H9 (cell line): Measurements from ENCODE around the gene AWAT2. TPM values are rescaled to one million over a fixed set of nuclear protein-coding genes. Genes with fewer than 3 reads are reported as not detected.

Source experiments
- DNase-seq: peaks from one replicate; pipeline ENCODE4 v3.0.0-alpha.2; 2017
- H2AFZ ChIP-seq: one replicate; pipeline ENCODE4 v1.6.1; 2013; ENCODE audit warnings: mild to moderate bottlenecking, low read length, control low read depth, moderate library complexity
- H2AK5ac ChIP-seq: 2 replicates; pipeline ENCODE4 v1.6.1; 2013; ENCODE audit warnings: low read length, control low read depth, mixed read lengths; ENCODE audit not compliant: insufficient read length
- H2BK120ac ChIP-seq: one replicate; pipeline ENCODE4 v1.6.1; 2013; ENCODE audit warnings: low read depth, mild to moderate bottlenecking, low read length, control low read depth, inconsistent platforms; ENCODE audit not compliant: poor library complexity, severe bottlenecking
- H2BK12ac ChIP-seq: 2 replicates; pipeline ENCODE4 v1.6.1; 2013; ENCODE audit warnings: low read length, control low read depth, mixed read lengths, low read depth; ENCODE audit not compliant: insufficient read length
- H2BK15ac ChIP-seq: 2 replicates; pipeline ENCODE4 v1.6.1; 2013; ENCODE audit warnings: low read depth, low read length, control low read depth
- H2BK20ac ChIP-seq: one replicate; pipeline ENCODE4 v1.6.1; 2013; ENCODE audit warnings: low read depth, mild to moderate bottlenecking, low read length, control low read depth, inconsistent platforms; ENCODE audit not compliant: poor library complexity, severe bottlenecking
- H2BK5ac ChIP-seq: 2 replicates; pipeline ENCODE4 v1.6.1; 2013; ENCODE audit warnings: low read length, control low read depth, mixed read lengths; ENCODE audit not compliant: insufficient read length
- H3K14ac ChIP-seq: 2 replicates; pipeline ENCODE4 v1.6.1; 2013; ENCODE audit warnings: low read length, control low read depth; ENCODE audit not compliant: insufficient read depth
- H3K18ac ChIP-seq: 2 replicates; pipeline ENCODE4 v1.6.1; 2013; ENCODE audit warnings: low read depth, mild to moderate bottlenecking, mixed read lengths, low read length, control low read depth; ENCODE audit not compliant: insufficient read length
- H3K23ac ChIP-seq: 2 replicates; pipeline ENCODE4 v1.6.1; 2013; ENCODE audit warnings: low read length, control low read depth, mixed read lengths, low read depth; ENCODE audit not compliant: insufficient read length
- H3K23me2 ChIP-seq: 2 replicates; pipeline ENCODE4 v1.6.1; 2013; ENCODE audit warnings: low read depth, mild to moderate bottlenecking, mixed read lengths, low read length, control low read depth; ENCODE audit not compliant: insufficient read length, poor library complexity, severe bottlenecking
- H3K27ac ChIP-seq: 2 replicates; pipeline ENCODE4 v1.5.1; 2013; ENCODE audit warnings: low read length, control low read depth, mixed read lengths, low read depth; ENCODE audit not compliant: insufficient read length
- H3K27me3 ChIP-seq: 2 replicates; pipeline ENCODE4 v1.6.1; 2013; ENCODE audit warnings: low read length, control low read depth, inconsistent platforms; ENCODE audit not compliant: insufficient read depth
- H3K4ac ChIP-seq: 2 replicates; pipeline ENCODE4 v1.6.1; 2013; ENCODE audit warnings: low read depth, mild to moderate bottlenecking, control low read depth, inconsistent platforms, low read length, moderate library complexity
- H3K4me1 ChIP-seq: 2 replicates; pipeline ENCODE4 v1.6.1; 2013; ENCODE audit warnings: low read length, control low read depth, inconsistent platforms; ENCODE audit not compliant: insufficient read depth
- H3K4me2 ChIP-seq: 2 replicates; pipeline ENCODE4 v1.6.1; 2013; ENCODE audit warnings: low read length, control low read depth, mixed read lengths; ENCODE audit not compliant: insufficient read length, insufficient read depth
- H3K56ac ChIP-seq: 2 replicates; pipeline ENCODE4 v1.6.1; 2013; ENCODE audit warnings: low read depth, mild to moderate bottlenecking, mixed read lengths, low read length, control low read depth; ENCODE audit not compliant: insufficient read length
- H3K79me1 ChIP-seq: 2 replicates; pipeline ENCODE4 v1.6.1; 2013; ENCODE audit warnings: low read depth, mild to moderate bottlenecking, moderate library complexity, low read length, control low read depth, inconsistent platforms; ENCODE audit not compliant: insufficient read depth, poor library complexity, severe bottlenecking
- H3K79me2 ChIP-seq: 2 replicates; pipeline ENCODE4 v1.6.1; 2013; ENCODE audit warnings: low read length, control low read depth, inconsistent platforms; ENCODE audit not compliant: insufficient read depth
- H3K9ac ChIP-seq: 2 replicates; pipeline ENCODE4 v1.6.1; 2013; ENCODE audit warnings: low read length, control low read depth, mixed read lengths; ENCODE audit not compliant: insufficient read length; ENCODE audit errors: extremely low read depth
- H3K9me3 ChIP-seq: one replicate; pipeline ENCODE4 v1.6.1; 2013; ENCODE audit warnings: low read depth, low read length, inconsistent platforms; ENCODE audit not compliant: control insufficient read depth
- H3T11ph ChIP-seq: one replicate; pipeline ENCODE4 v1.6.1; 2013; ENCODE audit warnings: mild to moderate bottlenecking, low read length, control low read depth, inconsistent platforms
- H4K20me1 ChIP-seq: one replicate; pipeline ENCODE4 v1.6.1; 2013; ENCODE audit not compliant: control insufficient read depth, insufficient read length, insufficient read depth
- H4K5ac ChIP-seq: 2 replicates; pipeline ENCODE4 v1.6.1; 2013; ENCODE audit warnings: low read depth, mild to moderate bottlenecking, mixed read lengths, low read length, control low read depth; ENCODE audit not compliant: insufficient read length
- H4K8ac ChIP-seq: replicated peaks from 2 replicates; pipeline ENCODE4 v1.6.1; 2013; ENCODE audit warnings: low read length, control low read depth, mixed read lengths, low read depth; ENCODE audit not compliant: insufficient read length
- H4K91ac ChIP-seq: 2 replicates; pipeline ENCODE4 v1.6.1; 2013; ENCODE audit warnings: low read depth, mild to moderate bottlenecking, moderate library complexity, mixed read lengths, low read length, control low read depth; ENCODE audit not compliant: insufficient read length
- H3K27ac Mint-ChIP-seq, 3 experiments: 2 replicates in 2 of 3; 3 replicates in 1 of 3; pipeline ENCODE4 v1.8.0; 2020 to 2021; ENCODE audit warnings: mixed read lengths in 3 of 3, mild to moderate bottlenecking in 1 of 3, moderate library complexity in 1 of 3
- H3K27me3 Mint-ChIP-seq: 2 replicates; pipeline ENCODE4 v1.8.0; 2021; ENCODE audit warnings: low read depth, mild to moderate bottlenecking, moderate library complexity, mixed read lengths
- H3K36me3 Mint-ChIP-seq, 3 experiments: 2 replicates in 2 of 3; 3 replicates in 1 of 3; pipeline ENCODE4 v1.8.0; 2020 to 2021; ENCODE audit warnings: low read depth in 3 of 3, mixed read lengths in 3 of 3; ENCODE audit not compliant: insufficient read depth in 1 of 3
- H3K4me1 Mint-ChIP-seq, 2 experiments: 2 replicates each; pipeline ENCODE4 v1.8.0; 2020; ENCODE audit warnings: mixed read lengths in 2 of 2
- H3K4me3 Mint-ChIP-seq, 2 experiments: 2 replicates in 1 of 2; 3 replicates in 1 of 2; pipeline ENCODE4 v1.8.0; 2020 to 2021; ENCODE audit warnings: mild to moderate bottlenecking in 2 of 2, mixed read lengths in 2 of 2, moderate library complexity in 1 of 2
- H3K9me3 Mint-ChIP-seq, 2 experiments: 2 replicates in 1 of 2; 3 replicates in 1 of 2; pipeline ENCODE4 v1.8.0; 2020; ENCODE audit warnings: mild to moderate bottlenecking in 2 of 2, mixed read lengths in 2 of 2, moderate library complexity in 1 of 2
- CTCF ChIP-seq: fragments of 200-600 bp; sonication (generic); conservative IDR thresholded peaks from 3 replicates; pipeline ENCODE4 v1.8.0; 2021; ENCODE audit warnings: antibody characterized with exemption, mild to moderate bottlenecking
- WGBS: extraction: QIAGEN DNeasy Blood & Tissue Kit; methylation state at CpG from one replicate; pipeline ENCODE4 v1.1.7; 2013; ENCODE audit warnings: missing lambda C conversion rate, low lambda C conversion rate, mixed read lengths; ENCODE audit not compliant: insufficient read length; ENCODE audit errors: extremely low coverage; 5-methylcytosine and 5-hydroxymethylcytosine counted together
- total RNA-seq: library from RNA; stranded (reverse); gene quantifications from 2 replicates; pipeline ENCODE4 v1.2.1, GENCODE V29; 2021

AWAT2 gene
- total RNA-seq, 1 experiment from 2014 or later, result not detected

GRCh38 chrX:70016513-70016912 is 33.2 kb downstream of the AWAT2 start:
- no peak overlapping the region for H4K8ac ChIP-seq
- no CpG with 5 or more reads among the region's 2 CpGs for WGBS
- Mint-ChIP-seq H3K36me3 (peaks cover 0 to 4% (median 1%) of the 10 kb centered on the region in 3 experiments; a peak in 5 of 7 replicates), H3K27me3 (no peaks in the 10 kb centered on the region; the same call in none of the 2 replicates), H3K4me3 (no peak overlapping the region), H3K9me3 (peaks cover 72 to 86% of the 10 kb centered on the region in 2 experiments), H3K4me1 (peaks cover 0 to 6% of the 10 kb centered on the region in 2 experiments; a peak in 1 of 4 replicates), H3K27ac (no peak overlapping the region)
- no peak overlapping the region for H3T11ph ChIP-seq
- peaks cover 25% of the 10 kb centered on the region for H3K9me3 ChIP-seq
- H4K20me1 ChIP-seq, result no peaks in the 10 kb centered on the region
- no peak overlapping the region for H3K4ac ChIP-seq
- DNase-seq, result no peak
- H2BK15ac ChIP-seq, result no peak overlapping the region
- H3K56ac ChIP-seq, result no peak overlapping the region
- no peaks in the 10 kb centered on the region for H3K79me2 ChIP-seq
- H2BK5ac ChIP-seq, result no peak overlapping the region
- no peak overlapping the region for H3K18ac ChIP-seq
- H2AFZ ChIP-seq, result no peak overlapping the region
- H4K91ac ChIP-seq, result no peak overlapping the region
- H3K9ac ChIP-seq, result no peak overlapping the region
- no peaks in the 10 kb centered on the region for H3K79me1 ChIP-seq
- H3K14ac ChIP-seq, result no peak overlapping the region
- H2BK120ac ChIP-seq, result no peak overlapping the region
- TF ChIP-seq CTCF, result no peak
- H3K23ac ChIP-seq, result no peak overlapping the region
- no peak overlapping the region for H3K4me2 ChIP-seq
- no peak overlapping the region for H2BK12ac ChIP-seq
- H4K5ac ChIP-seq, result no peak overlapping the region
- no peak overlapping the region for H2BK20ac ChIP-seq
- H3K23me2 ChIP-seq, result no peaks in the 10 kb centered on the region
- no peak overlapping the region for H3K27ac ChIP-seq
- no peaks in the 10 kb centered on the region; the same call in 1 of the 2 replicates for H3K4me1 ChIP-seq
- no peak overlapping the region for H2AK5ac ChIP-seq
- no peaks in the 10 kb centered on the region for H3K27me3 ChIP-seq
